SK-MEL-5 (cell line): Measurements from ENCODE around the gene RTKN. TPM values are rescaled to one million over a fixed set of nuclear protein-coding genes. Genes with fewer than 3 reads are reported as not detected.
"Not testable (repeated sequence)": the region's sequence is repeated elsewhere in the genome, so short reads cannot be mapped to it uniquely, and the experiment has no call there.

ENCODE experiments used
- DNase-seq: peaks from one replicate; pipeline ENCODE4 v3.0.0-alpha.2; 2016; ENCODE audit warnings: low read depth, low spot score
- in situ Hi-C: cut with HindIII; loops from 2 replicates; pipeline ENCODE4 v1.10.0; 2016; ENCODE audit warnings: low sequenced_read_pairs, high pct_unique_total_duplicates, low pct_unique_long_range_greater_than_20kb
- total RNA-seq: library from RNA; depleted of rRNA; stranded (reverse); fragments of >200 nt; shearing (Covaris generic); gene quantifications from 2 replicates; pipeline ENCODE4 v1.2.3, GENCODE V29; 2014

RTKN gene
- total RNA-seq, 1 experiment from 2014 or later: 59.5 TPM

GRCh38 chr2:74424139-74424992 is 17.4 kb downstream of the RTKN start:
- no peak for DNase-seq
- in situ Hi-C loops: no loop called here

GRCh38 chr2:74423231-74424095 is 18.3 kb downstream of the RTKN start:
- DNase-seq: no peak
- in situ Hi-C loops: no loop called here

- in situ Hi-C loops: no loop called here
- peak; percentile 88 for DNase-seq
Measured at GRCh38 chr2:74421221-74421870, 20.4 kb downstream of the RTKN start, which contains the start of the genes C2orf81 and WDR54. Gene C2orf81 (minus strand): TSS chr2:74421619. CDS start chr2:74421560, 59 bp downstream. Gene WDR54 (plus strand): TSS chr2:74421730. CDS start chr2:74422154, 424 bp downstream.

- DNase-seq, in situ Hi-C loops: not testable (repeated sequence)
Measured at GRCh38 chr2:74420443-74421103, 21.2 kb downstream of the RTKN start.

GRCh38 chr2:74420006-74420405 is 21.7 kb downstream of the RTKN start:
- in situ Hi-C loops: no loop called here
- no peak for DNase-seq

- in situ Hi-C loops: no loop called here
- DNase-seq: no peak
Measured at GRCh38 chr2:74419345-74419744, 22.4 kb downstream of the RTKN start.

- no peak for DNase-seq
- in situ Hi-C loops: no loop called here
Measured at GRCh38 chr2:74418312-74418711, 23.4 kb downstream of the RTKN start.

GRCh38 chr2:74417763-74418162 is 24.0 kb downstream of the RTKN start:
- no peak for DNase-seq
- in situ Hi-C loops: no loop called here

GRCh38 chr2:74417197-74417596 is 24.5 kb downstream of the RTKN start:
- in situ Hi-C loops: no loop called here
- DNase-seq: no peak

- in situ Hi-C loops: no loop called here
- peak; percentile 22 for DNase-seq
Measured at GRCh38 chr2:74416778-74417177, 25.0 kb downstream of the RTKN start.

GRCh38 chr2:74415762-74416395 is 25.9 kb downstream of the RTKN start:
- in situ Hi-C loops: no loop called here

GRCh38 chr2:74414881-74415761 is 26.6 kb downstream of the RTKN start:
- DNase-seq: no peak
- in situ Hi-C loops: no loop called here

More at GRCh38 chr2:74415762-74416395, 25.9 kb downstream of the RTKN start:
- no peak for DNase-seq

GRCh38 chr2:74414441-74414840 is 27.3 kb downstream of the RTKN start:
- in situ Hi-C loops: no loop called here
- no peak for DNase-seq

GRCh38 chr2:74413001-74413698 is 28.6 kb downstream of the RTKN start:
- in situ Hi-C loops: no loop called here
- DNase-seq: no peak

- DNase-seq: no peak
- in situ Hi-C loops: no loop called here
Measured at GRCh38 chr2:74407682-74408081, 34.1 kb downstream of the RTKN start.

- no peak for DNase-seq
- in situ Hi-C loops: no loop called here
Measured at GRCh38 chr2:74406035-74406434, 35.7 kb downstream of the RTKN start.
